Prostate gland (tissue), 2 donors: ENCODE results near the gene BLOC1S4. TPM values are rescaled to one million over a fixed set of nuclear protein-coding genes. Genes with fewer than 3 reads are reported as not detected.
"Not testable (repeated sequence)": the region's sequence is repeated elsewhere in the genome, so short reads cannot be mapped to it uniquely, and the experiment has no call there.

ENCODE experiments used
- DNase-seq: peaks from one replicate; pipeline ENCODE4 v3.0.0-alpha.2; 2019; ENCODE audit warnings: low spot score
- H3K27ac ChIP-seq, 2 donors: fragments of 200-600 bp; sonication (generic); 2 replicates each; pipeline ENCODE4 v1.5.1; 2017 to 2019
- H3K27me3 ChIP-seq: fragments of 200-600 bp; sonication (generic); replicated peaks from 2 replicates; pipeline ENCODE4 v1.5.1; 2019; ENCODE audit not compliant: insufficient read depth
- H3K36me3 ChIP-seq, 2 donors: fragments of 200-600 bp; sonication (generic); 1 replicate in 1 of 2; 2 replicates in 1 of 2; pipeline versions ENCODE4 v1.5.1 to v1.8.1; 2017 to 2019
- H3K4me1 ChIP-seq: fragments of 200-600 bp; sonication (generic); replicated peaks from 2 replicates; pipeline ENCODE4 v1.5.1; 2019
- H3K4me3 ChIP-seq, 2 donors: fragments of 200-600 bp; sonication (generic); 2 replicates each; pipeline ENCODE4 v1.5.1; 2017 to 2019
- H3K9me3 ChIP-seq: fragments of 200-600 bp; sonication (generic); 2 replicates; pipeline ENCODE4 v1.5.1; 2017
- POLR2A ChIP-seq: fragments of 450-650 bp; IDR thresholded peaks from one replicate; pipeline ENCODE4 v1.6.1; 2016; ENCODE audit warnings: antibody characterized with exemption, mild to moderate bottlenecking
- POLR2AphosphoS5 ChIP-seq: sonication (generic); formaldehyde crosslinking; IDR thresholded peaks from one replicate; pipeline ENCODE4 v1.6.1; 2017; ENCODE audit warnings: antibody characterized with exemption
- WGBS: methylation state at CpG from one replicate; pipeline ENCODE4 v1.1.5; 2018; 5-methylcytosine and 5-hydroxymethylcytosine counted together
- intact Hi-C: fragments of 100-400 bp; cut with DNase I; formaldehyde crosslinking; loops from one replicate; pipeline ENCODE4 v1.14.2; 2022
- total RNA-seq, 2 donors: library from RNA; depleted of rRNA; stranded (reverse); fragments of >200 nt; gene quantifications; one replicate each; pipeline ENCODE4 v1.1.0, GENCODE V29; 2016
- TF ChIP-seq, protein P1 (sequence below), 4 experiments: fragments of 200-600 bp in 2 of 4; fragments of 450-650 bp in 2 of 4; sonication (generic) in 2 of 4; IDR thresholded peaks; 1 replicate in 3 of 4; 2 replicates in 1 of 4; pipeline ENCODE4 v1.5.1; 2016 to 2019; ENCODE audit warnings: antibody characterized with exemption in 4 of 4, mild to moderate bottlenecking in 2 of 4, moderate library complexity in 2 of 4

Gene BLOC1S4
- total RNA-seq, 2 donors from 2014 or later: 20.4 to 35.2 TPM

DNA sequence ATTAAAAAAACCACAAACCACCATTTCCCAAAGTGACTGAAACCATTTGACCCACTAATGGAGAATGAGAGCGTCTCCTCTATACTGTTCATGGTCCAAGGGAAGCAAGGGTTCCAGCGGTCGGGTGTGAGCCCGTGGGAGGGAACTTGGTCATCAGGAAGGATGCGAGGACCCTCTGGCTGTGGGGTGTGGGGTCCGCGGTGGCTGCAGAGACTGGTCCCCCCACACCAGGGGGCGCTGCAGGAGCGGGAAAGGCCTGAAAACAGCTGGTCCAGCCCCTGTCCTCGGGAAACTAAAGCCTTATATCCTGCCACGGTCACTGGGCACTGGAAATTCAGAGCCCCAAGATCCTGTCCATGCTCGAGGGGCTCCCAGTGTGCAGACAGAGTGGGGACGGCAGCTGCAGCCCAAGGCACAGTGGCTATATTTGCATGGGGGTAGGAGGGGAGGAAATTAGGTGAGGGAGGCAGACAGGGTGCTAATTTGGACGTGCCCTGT lies 4.3 kb downstream of the BLOC1S4 start:
- WGBS: 3% methylated on average over 14 of the region's 14 CpGs
- intact Hi-C loops: loop anchor here (1.0 to 5.0 kb wide), 2 partner anchors 154 to 352 kb away; no protein-coding TSS in a partner anchor
- no peak overlapping the region for H3K4me3 ChIP-seq
- H3K27me3 ChIP-seq: no peaks in the 10 kb centered on the region
- H3K27ac ChIP-seq: no peak overlapping the region
- no peaks in the 10 kb centered on the region for H3K36me3 ChIP-seq
- no peaks in the 10 kb centered on the region for H3K4me1 ChIP-seq
- TF ChIP-seq, protein P1, sequence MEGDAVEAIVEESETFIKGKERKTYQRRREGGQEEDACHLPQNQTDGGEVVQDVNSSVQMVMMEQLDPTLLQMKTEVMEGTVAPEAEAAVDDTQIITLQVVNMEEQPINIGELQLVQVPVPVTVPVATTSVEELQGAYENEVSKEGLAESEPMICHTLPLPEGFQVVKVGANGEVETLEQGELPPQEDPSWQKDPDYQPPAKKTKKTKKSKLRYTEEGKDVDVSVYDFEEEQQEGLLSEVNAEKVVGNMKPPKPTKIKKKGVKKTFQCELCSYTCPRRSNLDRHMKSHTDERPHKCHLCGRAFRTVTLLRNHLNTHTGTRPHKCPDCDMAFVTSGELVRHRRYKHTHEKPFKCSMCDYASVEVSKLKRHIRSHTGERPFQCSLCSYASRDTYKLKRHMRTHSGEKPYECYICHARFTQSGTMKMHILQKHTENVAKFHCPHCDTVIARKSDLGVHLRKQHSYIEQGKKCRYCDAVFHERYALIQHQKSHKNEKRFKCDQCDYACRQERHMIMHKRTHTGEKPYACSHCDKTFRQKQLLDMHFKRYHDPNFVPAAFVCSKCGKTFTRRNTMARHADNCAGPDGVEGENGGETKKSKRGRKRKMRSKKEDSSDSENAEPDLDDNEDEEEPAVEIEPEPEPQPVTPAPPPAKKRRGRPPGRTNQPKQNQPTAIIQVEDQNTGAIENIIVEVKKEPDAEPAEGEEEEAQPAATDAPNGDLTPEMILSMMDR (IDR thresholded peaks at IDR 0.05): peak; percentile 86 to 97 (median 94)
- TF ChIP-seq POLR2AphosphoS5 (peak; percentile 56), POLR2A (no peak)
- H3K9me3 ChIP-seq: no peaks in the 10 kb centered on the region
- DNase-seq: peak; percentile 73

DNA sequence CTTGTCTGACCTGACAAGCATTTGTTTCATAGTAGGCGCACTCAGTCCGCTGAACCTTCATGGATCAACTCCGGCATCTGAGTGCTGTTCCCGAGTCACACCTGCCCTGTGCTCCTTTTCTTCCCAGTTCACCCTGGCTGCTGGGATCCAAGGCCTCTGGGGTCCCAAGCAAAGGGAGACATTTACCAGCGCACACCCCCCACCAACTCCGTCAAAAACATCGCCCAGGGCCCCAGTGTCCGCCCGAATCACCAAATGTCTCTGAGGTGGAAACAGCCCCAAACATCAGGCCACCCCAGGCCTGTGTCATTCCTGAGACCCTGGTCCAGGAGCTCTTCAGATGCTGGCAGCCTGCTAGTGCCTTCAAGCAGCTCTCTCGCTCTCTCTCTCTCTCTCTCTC lies 5.1 kb downstream of the BLOC1S4 start:
- Histone ChIP-seq H3K4me3 (no peak overlapping the region), H3K27ac (no peak overlapping the region), H3K36me3 (no peaks in the 10 kb centered on the region), H3K9me3 (no peaks in the 10 kb centered on the region), H3K4me1 (no peaks in the 10 kb centered on the region), H3K27me3 (no peaks in the 10 kb centered on the region)
- TF ChIP-seq POLR2A (no peak), POLR2AphosphoS5 (no peak)
- TF ChIP-seq, protein P1 (IDR thresholded peaks at IDR 0.05): no peak
- intact Hi-C loops: loop anchor here (1.0 to 5.0 kb wide), 2 partner anchors 150 to 351 kb away; no protein-coding TSS in a partner anchor
- WGBS: 95% methylated on average over 10 of the region's 10 CpGs
- no peak for DNase-seq

DNA sequence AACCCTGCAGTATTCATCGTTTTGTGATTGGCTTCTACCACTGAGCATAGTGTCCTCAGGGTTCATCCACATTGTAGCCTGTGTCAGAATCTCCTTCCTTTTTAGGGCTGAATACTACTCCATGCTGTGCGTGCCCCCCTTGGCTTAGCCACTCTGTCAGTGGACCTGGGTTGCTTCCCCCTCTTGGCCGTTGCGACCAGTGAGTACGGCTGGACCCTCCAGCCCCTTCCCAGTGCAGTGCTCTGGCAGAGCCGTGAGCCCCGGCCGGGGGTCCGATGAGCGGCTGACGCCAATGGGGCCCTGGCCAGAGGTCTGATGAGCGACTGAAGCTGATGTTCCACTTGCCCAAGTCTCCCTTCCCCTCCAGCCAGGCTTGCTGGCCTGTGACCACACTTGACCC lies 6.9 kb downstream of the BLOC1S4 start:
- intact Hi-C loops: loop anchor here (5.0 kb wide), 1 partner anchor 349 kb away; no protein-coding TSS in a partner anchor
- no peak overlapping the region for H3K4me3 ChIP-seq
- H3K36me3 ChIP-seq: no peaks in the 10 kb centered on the region
- TF ChIP-seq POLR2A (no peak), POLR2AphosphoS5 (no peak)
- TF ChIP-seq, protein P1 (IDR thresholded peaks at IDR 0.05): no peak
- no peak overlapping the region for H3K27ac ChIP-seq
- no peaks in the 10 kb centered on the region for H3K27me3 ChIP-seq
- no peak for DNase-seq
- H3K9me3 ChIP-seq: no peaks in the 10 kb centered on the region
- peaks cover under 1% of the 10 kb centered on the region for H3K4me1 ChIP-seq
- WGBS: 96% methylated on average over 12 of the region's 12 CpGs

DNA sequence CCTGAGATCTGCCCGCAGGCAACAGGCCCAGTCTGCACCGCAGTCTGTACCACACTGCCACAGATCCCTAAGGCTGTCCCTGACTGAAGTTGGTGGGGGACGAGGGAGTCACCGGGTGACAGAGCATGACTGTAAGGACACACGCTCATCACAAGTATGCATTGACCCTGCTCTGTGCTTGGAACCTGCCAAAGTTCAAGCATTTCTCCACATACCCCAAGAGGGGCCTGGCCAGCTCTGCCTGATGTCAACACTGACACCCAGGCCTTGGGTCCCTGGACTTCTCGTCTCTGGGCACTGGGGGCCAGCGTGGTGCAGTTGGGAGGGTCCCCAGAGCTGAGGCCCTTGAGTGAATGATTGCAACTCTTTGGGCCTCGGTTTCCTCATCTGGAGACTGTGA lies 7.9 kb downstream of the BLOC1S4 start:
- Histone ChIP-seq H3K4me3 (no peak overlapping the region), H3K36me3 (no peaks in the 10 kb centered on the region), H3K9me3 (no peaks in the 10 kb centered on the region), H3K27me3 (no peaks in the 10 kb centered on the region), H3K27ac (no peak overlapping the region), H3K4me1 (peaks cover 10% of the 10 kb centered on the region)
- intact Hi-C loops: loop anchor here (5.0 kb wide), 1 partner anchor 348 kb away; no protein-coding TSS in a partner anchor
- WGBS: 91% methylated on average over 8 of the region's 8 CpGs
- no peak for TF ChIP-seq POLR2A
- TF ChIP-seq, protein P1 (IDR thresholded peaks at IDR 0.05): no peak
- TF ChIP-seq POLR2AphosphoS5: no peak
- DNase-seq: no peak

- Histone ChIP-seq H3K9me3 (no peaks in the 10 kb centered on the region), H3K4me1 (peaks cover 13% of the 10 kb centered on the region), H3K36me3 (no peaks in the 10 kb centered on the region), H3K4me3 (no peak overlapping the region), H3K27me3 (no peaks in the 10 kb centered on the region), H3K27ac (no peak overlapping the region)
- no peak for DNase-seq
- intact Hi-C loops: loop anchor here (5.0 kb wide), 1 partner anchor 348 kb away; no protein-coding TSS in a partner anchor
- TF ChIP-seq, protein P1 (IDR thresholded peaks at IDR 0.05): no peak
- TF ChIP-seq POLR2A: no peak
- TF ChIP-seq POLR2AphosphoS5: no peak
- 60% methylated on average over 21 of the region's 21 CpGs for WGBS
Measured at GRCh38 chr4:6724421-6725111, 8.6 kb downstream of the BLOC1S4 start.

GRCh38 chr4:6725427-6725961 lies 9.5 kb downstream of the BLOC1S4 start:
- WGBS: 91% methylated on average over 16 of the region's 16 CpGs
- intact Hi-C loops, DNase-seq, H3K27me3 ChIP-seq, H3K36me3 ChIP-seq, H3K4me3 ChIP-seq, H3K9me3 ChIP-seq, H3K27ac ChIP-seq: not testable (repeated sequence)
- H3K4me1 ChIP-seq: peaks cover 13% of the 10 kb centered on the region
